Measurements from ENCODE around the gene ARHGAP26.

DNA sequence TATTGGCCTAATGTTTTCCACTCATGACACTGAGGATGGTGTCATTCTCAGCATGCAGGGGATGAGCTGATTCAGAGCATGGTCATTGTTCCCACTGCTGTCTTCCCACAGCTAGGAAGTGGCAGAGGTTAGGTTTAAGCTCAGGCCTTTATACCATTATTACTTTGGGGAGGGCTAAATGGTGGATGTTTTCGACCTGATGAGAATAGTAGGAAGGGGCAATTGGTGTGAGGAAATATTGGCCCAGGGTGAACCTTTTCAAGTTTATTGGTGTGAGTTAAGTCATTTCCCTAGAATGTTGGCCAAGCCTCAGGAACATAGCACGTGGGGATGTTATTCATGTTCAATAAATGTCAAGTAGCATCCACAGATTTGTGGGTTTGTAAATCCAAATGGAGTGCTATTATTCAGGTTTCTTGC, 59.6 kb downstream of the ARHGAP26 start:
- TF ChIP-seq, protein P1, sequence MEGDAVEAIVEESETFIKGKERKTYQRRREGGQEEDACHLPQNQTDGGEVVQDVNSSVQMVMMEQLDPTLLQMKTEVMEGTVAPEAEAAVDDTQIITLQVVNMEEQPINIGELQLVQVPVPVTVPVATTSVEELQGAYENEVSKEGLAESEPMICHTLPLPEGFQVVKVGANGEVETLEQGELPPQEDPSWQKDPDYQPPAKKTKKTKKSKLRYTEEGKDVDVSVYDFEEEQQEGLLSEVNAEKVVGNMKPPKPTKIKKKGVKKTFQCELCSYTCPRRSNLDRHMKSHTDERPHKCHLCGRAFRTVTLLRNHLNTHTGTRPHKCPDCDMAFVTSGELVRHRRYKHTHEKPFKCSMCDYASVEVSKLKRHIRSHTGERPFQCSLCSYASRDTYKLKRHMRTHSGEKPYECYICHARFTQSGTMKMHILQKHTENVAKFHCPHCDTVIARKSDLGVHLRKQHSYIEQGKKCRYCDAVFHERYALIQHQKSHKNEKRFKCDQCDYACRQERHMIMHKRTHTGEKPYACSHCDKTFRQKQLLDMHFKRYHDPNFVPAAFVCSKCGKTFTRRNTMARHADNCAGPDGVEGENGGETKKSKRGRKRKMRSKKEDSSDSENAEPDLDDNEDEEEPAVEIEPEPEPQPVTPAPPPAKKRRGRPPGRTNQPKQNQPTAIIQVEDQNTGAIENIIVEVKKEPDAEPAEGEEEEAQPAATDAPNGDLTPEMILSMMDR (IDR thresholded peaks at IDR 0.05), result no peak
- TF ChIP-seq POLR2A (IDR thresholded peaks at IDR 0.05), result no peak

Data from sigmoid colon (tissue), 3 donors.